OCI-LY7 (cell line): ENCODE measurements around the gene MYO9B. TPM values are rescaled to one million over a fixed set of nuclear protein-coding genes. Genes with fewer than 3 reads are reported as not detected.

Source experiments
- BruUV-seq: library from RNA; stranded (reverse); fragments of 400-500 nt; replicated peaks from 2 replicates; lab custom pipeline; 2021; lab: Mats Ljungman, UMichigan
- CTCF ChIA-PET: fragments of 300-600 bp; sonication (Branson Sonifier 250); formaldehyde crosslinking; loops from one replicate; lab custom pipeline; 2022; ENCODE audit warnings: antibody characterized with exemption; ENCODE audit not compliant: unreplicated experiment; lab: Charles Lee
- POLR2A ChIA-PET: fragments of 300-600 bp; sonication (Branson Sonifier 250); formaldehyde crosslinking; loops from one replicate; lab custom pipeline; 2022; ENCODE audit warnings: antibody characterized with exemption; lab: Charles Lee
- DNase-seq: peaks from one replicate; pipeline ENCODE4 v3.0.0-alpha.2; 2015; ENCODE audit warnings: low spot score
- H2AFZ ChIP-seq: fragments of 200-600 bp; sonication (generic), shearing (Covaris generic); 2 replicates; pipeline ENCODE4 v1.6.1; 2014; ENCODE audit warnings: mild to moderate bottlenecking, antibody characterized with exemption, low read length, moderate library complexity
- H3K27ac ChIP-seq: fragments of 200-600 bp; sonication (generic); 2 replicates; pipeline ENCODE4 v1.5.1; 2014; ENCODE audit warnings: mixed run types, low read depth, mild to moderate bottlenecking, moderate library complexity, low read length, inconsistent platforms; ENCODE audit not compliant: poor library complexity, severe bottlenecking
- H3K36me3 ChIP-seq: fragments of 200-600 bp; sonication (generic); 2 replicates; pipeline ENCODE4 v1.6.1; 2014; ENCODE audit warnings: mild to moderate bottlenecking, antibody characterized with exemption, low read length, moderate library complexity, mixed read lengths; ENCODE audit not compliant: insufficient read depth
- H3K4me1 ChIP-seq: fragments of 200-600 bp; sonication (generic); 2 replicates; pipeline ENCODE4 v1.5.1; 2014; ENCODE audit warnings: mild to moderate bottlenecking, low read length; ENCODE audit not compliant: insufficient read depth, poor library complexity, severe bottlenecking
- H3K4me2 ChIP-seq: fragments of 200-600 bp; sonication (generic); 2 replicates; pipeline ENCODE4 v1.6.1; 2014; ENCODE audit warnings: mild to moderate bottlenecking, low read length
- H3K4me3 ChIP-seq: fragments of 200-600 bp; sonication (generic); 2 replicates; pipeline ENCODE4 v1.5.1; 2014; ENCODE audit warnings: mild to moderate bottlenecking, low read depth, low read length; ENCODE audit not compliant: poor library complexity, severe bottlenecking
- H3K79me2 ChIP-seq: fragments of 200-600 bp; sonication (generic); 2 replicates; pipeline ENCODE4 v1.6.1; 2016; ENCODE audit warnings: low read depth, mild to moderate bottlenecking, low read length, moderate library complexity, mixed read lengths; ENCODE audit not compliant: insufficient read depth
- H3K9me2 ChIP-seq: fragments of 200-600 bp; sonication (generic); 2 replicates; pipeline ENCODE4 v1.6.1; 2016; ENCODE audit warnings: mild to moderate bottlenecking, low read length, mixed read lengths; ENCODE audit not compliant: insufficient read depth
- H3K9me3 ChIP-seq: fragments of 200-600 bp; sonication (generic); 2 replicates; pipeline ENCODE4 v1.6.1; 2014; ENCODE audit warnings: mild to moderate bottlenecking, mixed run types, low read length, mixed read lengths
- H4K20me1 ChIP-seq: fragments of 200-600 bp; sonication (generic); 2 replicates; pipeline ENCODE4 v1.6.1; 2014; ENCODE audit warnings: mild to moderate bottlenecking, antibody characterized with exemption, low read length, moderate library complexity, mixed read lengths; ENCODE audit not compliant: insufficient read depth
- CTCF ChIP-seq: fragments of 200-600 bp; sonication (generic); conservative IDR thresholded peaks from 2 replicates; pipeline ENCODE4 v1.5.1; 2014; ENCODE audit warnings: mild to moderate bottlenecking, antibody characterized with exemption, low read length, moderate library complexity, mixed read lengths
- EZH2phosphoT487 ChIP-seq: fragments of 200-600 bp; sonication (generic); IDR thresholded peaks from 2 replicates; pipeline ENCODE4 v1.6.1; 2018; ENCODE audit warnings: low read depth, borderline replicate concordance, mild to moderate bottlenecking, mixed run types, antibody characterized with exemption, low read length, moderate library complexity, mixed read lengths
- intact Hi-C: fragments of 100-400 bp; cut with micrococcal nuclease; formaldehyde crosslinking; loops from one replicate; pipeline ENCODE4 v1.10.0; 2022; ENCODE audit not compliant: unreplicated experiment
- total RNA-seq, 2 experiments: library from RNA; depleted of rRNA in 1 of 2; stranded (reverse); fragments of >200 nt in 1 of 2; shearing (Covaris generic) in 1 of 2; gene quantifications; 2 replicates each; pipeline ENCODE4 v1.2.3, GENCODE V29; 2014 to 2022

The MYO9B gene
- total RNA-seq, 2 experiments from 2014 or later = 74.7 to 150 TPM

GRCh38 chr19:17214508-17215126 is 139.0 kb downstream of the MYO9B start:
- TSS peak; percentile 97 for BruUV-seq
- intact Hi-C loops = no loop called here
- H3K9me2 ChIP-seq = no peaks in the 10 kb centered on the region
- H3K4me1 ChIP-seq = peaks cover 34% of the 10 kb centered on the region
- peaks cover 52% of the 10 kb centered on the region for H3K36me3 ChIP-seq
- peak overlapping the region; percentile 81 for H3K4me2 ChIP-seq
- peak overlapping the region; percentile 51; the same call in 1 of the 2 replicates for H2AFZ ChIP-seq
- ChIA-PET POLR2A (interaction anchor here (0.5 to 1.3 kb wide), 2 partner anchors 52 to 170 kb away, joined by 3 to 8 read pairs; partner anchors contain the start of gene BABAM1), CTCF (interaction anchor here (1.0 to 1.2 kb wide), 3 partner anchors 11 to 32 kb away, joined by 3 read pairs; no protein-coding TSS in a partner anchor)
- H3K27ac ChIP-seq = peak overlapping the region; percentile 76
- no peaks in the 10 kb centered on the region for H3K9me3 ChIP-seq
- no peak for DNase-seq
- H3K4me3 ChIP-seq = peak overlapping the region; percentile 78
- no peaks in the 10 kb centered on the region for H3K79me2 ChIP-seq
- TF ChIP-seq EZH2phosphoT487 (no peak), CTCF (no peak)
- no peaks in the 10 kb centered on the region for H4K20me1 ChIP-seq

GRCh38 chr19:17215127-17215971 is 139.8 kb downstream of the MYO9B start, which contains the start of gene USE1:
Gene USE1 (plus strand): TSS chr19:17215357. CDS start chr19:17215406, 49 bp downstream.
- no peak for TF ChIP-seq CTCF
- TF ChIP-seq EZH2phosphoT487 = no peak
- ChIA-PET CTCF (interaction anchor here (0.6 to 1.2 kb wide), 4 partner anchors 12 to 94 kb away, joined by 3 read pairs; partner anchors contain the start of gene DDA1), POLR2A (interaction anchor here (1.3 kb wide), 1 partner anchor 51 kb away, joined by 8 read pairs; the partner anchor contains the start of gene BABAM1)
- intact Hi-C loops = no loop called here
- peak; percentile 95 for DNase-seq
- peaks cover 26% of the 10 kb centered on the region for H3K4me1 ChIP-seq
- H3K79me2 ChIP-seq = no peaks in the 10 kb centered on the region
- peak within 1 kb of the TSS; percentile 81 for H3K4me2 ChIP-seq
- BruUV-seq = no TSS peak
- H3K27ac ChIP-seq = peak within 1 kb of the TSS; percentile 76
- H3K9me2 ChIP-seq = no peaks in the 10 kb centered on the region
- no peaks in the 10 kb centered on the region for H3K9me3 ChIP-seq
- H3K4me3 ChIP-seq = peak within 1 kb of the TSS; percentile 78
- H3K36me3 ChIP-seq = peaks cover 53% of the 10 kb centered on the region
- H2AFZ ChIP-seq = peak within 1 kb of the TSS; percentile 51
- no peaks in the 10 kb centered on the region for H4K20me1 ChIP-seq
